ENCODE measurements around the gene RND3. TPM values are rescaled to one million over a fixed set of nuclear protein-coding genes. Genes with fewer than 3 reads are reported as not detected.

Gene RND3
- total RNA-seq, 2 experiments from 2014 or later: not detected

DNA sequence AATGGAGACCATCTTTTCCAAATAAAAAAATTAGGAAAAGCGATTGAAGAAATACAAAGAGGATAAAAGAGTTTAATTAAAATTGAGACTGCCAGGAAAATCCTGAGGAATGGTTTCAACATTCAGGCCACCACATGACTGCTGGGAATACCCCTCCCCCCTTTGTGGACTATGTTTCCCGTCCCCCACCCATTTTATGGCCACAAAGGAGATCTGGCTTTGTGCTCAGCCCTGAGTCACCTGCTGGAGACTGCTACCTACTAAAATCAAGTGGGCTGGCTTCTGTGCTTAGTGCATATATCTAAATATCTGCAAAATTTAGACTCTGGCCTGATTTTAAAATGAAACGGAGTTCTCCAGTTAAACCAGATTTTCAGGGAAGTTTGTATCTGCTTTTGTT is 10.1 kb downstream of the RND3 start:
- H3K4me1 Mint-ChIP-seq: no peaks in the 10 kb centered on the region

DNA sequence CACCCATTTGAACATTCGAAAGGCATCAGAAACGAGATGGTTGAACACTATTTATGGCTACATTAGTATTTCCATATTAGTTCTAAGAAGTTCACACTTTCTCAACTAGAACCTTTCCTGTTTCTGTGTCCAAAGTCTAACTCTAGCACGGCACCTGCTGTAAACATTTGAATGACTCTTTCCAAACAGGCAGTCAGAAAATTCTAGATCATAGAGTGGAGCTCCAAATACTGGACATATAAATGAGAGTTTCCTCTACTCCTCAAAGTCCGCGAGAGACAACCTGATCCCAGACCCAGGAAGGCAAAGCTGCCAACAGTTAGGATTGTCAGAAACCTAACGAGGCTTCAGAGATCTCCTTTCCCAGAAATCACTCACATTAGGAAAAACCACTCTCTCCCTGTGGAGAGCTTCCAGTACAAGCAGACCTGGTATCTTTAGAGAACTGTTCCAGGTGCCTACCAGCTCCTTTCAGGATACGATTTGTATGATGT is 10.6 kb downstream of the RND3 start:
- no peaks in the 10 kb centered on the region for H3K4me1 Mint-ChIP-seq

More for the DNA sequence above, 10.1 kb downstream of the RND3 start:
- Mint-ChIP-seq H3K36me3 (ENCODE audit: low read depth) (no peaks in the 10 kb centered on the region), H3K4me3 (no peak overlapping the region), H3K9me3 (no peaks in the 10 kb centered on the region), H3K27ac (no peak overlapping the region), H3K27me3 (peaks cover 2% of the 10 kb centered on the region)
- ChIA-PET POLR2A (no interaction called here), CTCF (no interaction called here)
- DNase-seq: no peak

DNA sequence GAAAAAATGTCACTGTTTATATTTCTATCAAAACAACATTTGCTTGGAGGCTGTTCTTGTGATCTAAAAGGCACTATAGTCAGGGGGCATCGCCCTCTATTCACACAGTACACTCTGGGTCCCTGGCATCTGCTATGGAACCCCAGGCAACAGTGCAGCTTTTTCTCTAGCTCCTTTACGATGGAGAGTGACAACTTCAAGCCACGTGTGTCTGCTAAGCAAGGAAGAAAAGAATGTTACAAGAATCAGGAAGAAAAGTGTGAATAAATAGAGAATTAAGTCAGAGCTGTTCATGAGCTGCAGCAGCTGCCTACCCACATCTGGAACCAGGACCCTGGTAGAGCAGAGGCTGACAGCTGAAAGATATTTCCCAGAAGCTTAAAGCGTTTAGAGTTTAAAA is 11.2 kb downstream of the RND3 start:
- no peak overlapping the region for H3K4me3 Mint-ChIP-seq
- no peak overlapping the region for H3K27ac Mint-ChIP-seq
- no peaks in the 10 kb centered on the region for H3K36me3 Mint-ChIP-seq (ENCODE audit: low read depth)
- no peaks in the 10 kb centered on the region for H3K9me3 Mint-ChIP-seq
- H3K4me1 Mint-ChIP-seq: no peaks in the 10 kb centered on the region
- H3K27me3 Mint-ChIP-seq: no peaks in the 10 kb centered on the region
- DNase-seq: no peak
- POLR2A ChIA-PET: no interaction called here
- CTCF ChIA-PET: no interaction called here

More for the DNA sequence above, 10.6 kb downstream of the RND3 start:
- ChIA-PET POLR2A (no interaction called here), CTCF (no interaction called here)
- no peak overlapping the region for H3K4me3 Mint-ChIP-seq
- no peaks in the 10 kb centered on the region for H3K27me3 Mint-ChIP-seq
- no peak overlapping the region for H3K27ac Mint-ChIP-seq
- no peaks in the 10 kb centered on the region for H3K36me3 Mint-ChIP-seq (ENCODE audit: low read depth)
- no peak for DNase-seq
- no peaks in the 10 kb centered on the region for H3K9me3 Mint-ChIP-seq

DNA sequence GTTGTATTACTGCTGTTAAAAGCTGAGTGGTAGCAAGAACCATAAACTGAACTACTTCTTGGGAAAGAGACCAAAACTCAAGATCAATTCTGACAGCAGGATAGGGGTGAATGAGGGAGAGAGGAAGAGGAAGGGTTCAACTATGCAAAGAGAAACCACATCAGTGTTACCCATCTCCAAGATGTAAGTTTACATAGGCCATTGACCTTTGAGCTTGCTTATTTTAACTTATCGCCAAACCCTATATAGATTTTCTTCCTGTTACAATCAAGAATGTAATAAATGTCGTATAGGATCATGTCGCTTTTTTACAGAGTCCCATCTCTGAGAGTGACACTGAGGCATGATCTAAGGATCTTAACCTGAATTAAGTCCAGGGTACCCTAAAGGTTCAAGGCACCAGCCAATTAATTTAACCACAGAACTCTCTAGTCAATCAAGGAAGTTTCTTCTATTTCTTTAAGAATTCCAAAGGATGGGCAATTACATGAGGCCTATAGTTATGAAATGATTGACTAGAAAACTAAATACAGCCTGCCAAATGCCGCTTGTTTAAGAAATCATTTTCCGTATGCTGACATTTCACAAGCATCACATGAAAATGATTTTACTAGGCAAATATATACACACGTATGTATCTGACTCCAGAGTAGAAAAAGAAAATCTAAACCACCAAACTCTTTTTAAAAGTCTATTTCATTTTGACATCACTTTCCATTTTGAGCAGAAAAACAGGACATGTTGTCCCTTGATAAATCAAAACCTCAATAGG is 11.8 kb downstream of the RND3 start:
- Mint-ChIP-seq H3K4me3 (no peak overlapping the region), H3K4me1 (no peaks in the 10 kb centered on the region), H3K27ac (no peak overlapping the region), H3K36me3 (ENCODE audit: low read depth) (no peaks in the 10 kb centered on the region), H3K9me3 (no peaks in the 10 kb centered on the region), H3K27me3 (no peaks in the 10 kb centered on the region)
- POLR2A ChIA-PET: no interaction called here
- no peak for DNase-seq
- CTCF ChIA-PET: no interaction called here

DNA sequence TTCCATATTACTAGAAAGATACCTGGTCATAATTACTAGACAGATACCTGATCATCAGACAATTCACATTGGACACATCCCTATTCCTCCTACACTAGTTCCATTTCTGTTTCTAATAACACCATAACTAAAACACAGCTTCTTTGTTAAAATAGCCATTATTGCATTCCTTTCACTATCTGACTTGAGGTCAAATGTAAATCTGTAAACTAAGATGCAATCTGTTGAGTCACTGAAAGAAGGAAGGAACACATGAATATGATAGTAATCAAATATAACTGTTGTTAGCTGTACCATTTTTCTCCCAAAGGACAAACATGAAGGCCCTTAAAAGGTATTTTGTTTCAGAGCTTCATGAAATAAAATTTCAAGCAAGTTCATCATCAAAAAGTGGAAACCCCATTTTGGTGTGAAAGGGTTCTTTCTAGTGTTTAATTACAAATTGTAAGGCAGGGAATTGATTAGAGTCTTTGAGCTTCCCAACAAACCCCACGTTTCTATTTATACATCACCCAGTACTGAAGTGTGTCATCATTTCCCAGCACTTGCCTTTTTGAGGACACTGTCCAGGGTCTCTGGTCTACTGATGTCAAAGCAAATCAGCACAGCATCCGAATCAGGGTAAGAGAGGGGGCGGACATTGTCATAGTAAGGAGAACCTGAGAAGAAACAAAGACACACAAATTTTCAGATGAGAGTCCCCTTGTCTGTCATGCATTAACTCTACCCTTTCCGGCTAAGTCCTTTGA is 13.0 kb downstream of the RND3 start:
- CTCF ChIA-PET: no interaction called here
- Mint-ChIP-seq H3K36me3 (ENCODE audit: low read depth) (no peaks in the 10 kb centered on the region), H3K9me3 (no peaks in the 10 kb centered on the region)

DNA sequence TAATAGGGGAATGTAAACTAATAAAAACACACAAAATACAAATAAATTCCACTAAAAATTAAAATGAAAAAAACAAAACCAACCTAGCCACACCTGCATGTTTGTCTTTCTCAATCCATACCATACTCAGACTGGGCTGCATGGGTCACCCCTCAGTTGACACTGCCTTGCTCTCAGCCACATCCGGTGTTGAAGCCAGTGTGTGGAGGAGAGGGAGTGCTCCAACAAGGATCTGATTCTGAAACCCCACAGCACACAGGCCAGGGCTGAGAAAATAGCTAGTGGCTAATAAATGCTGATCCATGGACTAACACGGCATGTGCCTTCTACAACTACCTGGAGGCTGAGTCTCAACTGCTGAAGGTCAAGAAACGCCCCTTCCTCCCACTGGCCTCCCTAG is 13.7 kb downstream of the RND3 start:
- Mint-ChIP-seq H3K27ac (no peak overlapping the region), H3K4me3 (no peak overlapping the region), H3K27me3 (no peaks in the 10 kb centered on the region), H3K9me3 (no peaks in the 10 kb centered on the region), H3K4me1 (no peaks in the 10 kb centered on the region), H3K36me3 (ENCODE audit: low read depth) (no peaks in the 10 kb centered on the region)
- DNase-seq: no peak
- POLR2A ChIA-PET: no interaction called here
- CTCF ChIA-PET: no interaction called here

More for the DNA sequence above, 13.0 kb downstream of the RND3 start:
- POLR2A ChIA-PET: interaction anchor here (0.6 kb wide), 1 partner anchor 902 kb away, joined by 3 read pairs; no protein-coding TSS in a partner anchor
- Mint-ChIP-seq H3K27me3 (no peaks in the 10 kb centered on the region), H3K4me1 (no peaks in the 10 kb centered on the region), H3K4me3 (no peak overlapping the region), H3K27ac (no peak overlapping the region)
- no peak for DNase-seq

GRCh38 chr2:150472511-150472899 is 15.0 kb downstream of the RND3 start:
- Mint-ChIP-seq H3K9me3 (no peaks in the 10 kb centered on the region), H3K36me3 (ENCODE audit: low read depth) (no peaks in the 10 kb centered on the region), H3K27ac (no peak overlapping the region), H3K4me3 (no peak overlapping the region), H3K4me1 (no peaks in the 10 kb centered on the region), H3K27me3 (no peaks in the 10 kb centered on the region)
- ChIA-PET POLR2A (no interaction called here), CTCF (no interaction called here)
- no peak for DNase-seq

GRCh38 chr2:150471813-150472510 is 15.5 kb downstream of the RND3 start:
- Mint-ChIP-seq H3K4me1 (no peaks in the 10 kb centered on the region), H3K27ac (no peak overlapping the region), H3K36me3 (ENCODE audit: low read depth) (no peaks in the 10 kb centered on the region), H3K27me3 (no peaks in the 10 kb centered on the region), H3K4me3 (no peak overlapping the region), H3K9me3 (no peaks in the 10 kb centered on the region)
- POLR2A ChIA-PET: no interaction called here
- CTCF ChIA-PET: no interaction called here
- no peak for DNase-seq

DNA sequence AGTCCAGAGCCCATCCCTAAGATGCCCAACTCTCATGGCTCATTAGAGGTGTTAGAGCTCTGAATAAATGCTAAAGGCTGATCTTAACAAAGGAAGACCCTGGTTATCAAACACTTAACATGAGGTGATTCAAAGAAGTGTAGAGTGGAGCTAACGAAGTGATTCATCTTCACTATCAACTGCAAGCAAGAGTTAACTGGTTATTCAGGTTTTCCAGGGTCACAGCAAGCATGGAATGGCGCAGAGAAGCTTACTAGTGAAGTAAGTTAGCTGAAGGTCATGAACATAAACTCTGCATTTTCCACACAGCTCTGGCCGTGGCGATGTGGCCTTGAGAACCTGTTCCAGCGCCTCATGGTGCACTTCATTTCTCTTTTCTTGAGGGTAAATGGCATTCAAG is 17.0 kb downstream of the RND3 start:
- Mint-ChIP-seq H3K4me3 (no peak overlapping the region), H3K27me3 (no peaks in the 10 kb centered on the region), H3K9me3 (no peaks in the 10 kb centered on the region), H3K27ac (no peak overlapping the region), H3K36me3 (ENCODE audit: low read depth) (no peaks in the 10 kb centered on the region), H3K4me1 (no peaks in the 10 kb centered on the region)
- POLR2A ChIA-PET: no interaction called here
- no peak for DNase-seq
- CTCF ChIA-PET: no interaction called here

GRCh38 chr2:150469706-150470274 is 17.7 kb downstream of the RND3 start:
- no peaks in the 10 kb centered on the region for H3K9me3 Mint-ChIP-seq
- no peaks in the 10 kb centered on the region for H3K4me1 Mint-ChIP-seq
- H3K27me3 Mint-ChIP-seq: no peaks in the 10 kb centered on the region
- CTCF ChIA-PET: no interaction called here
- DNase-seq: no peak
- POLR2A ChIA-PET: no interaction called here
- no peak overlapping the region for H3K4me3 Mint-ChIP-seq
- no peaks in the 10 kb centered on the region for H3K36me3 Mint-ChIP-seq (ENCODE audit: low read depth)
- no peak overlapping the region for H3K27ac Mint-ChIP-seq

GRCh38 chr2:150468350-150468960 is 19.0 kb downstream of the RND3 start:
- CTCF ChIA-PET: no interaction called here
- POLR2A ChIA-PET: no interaction called here
- H3K36me3 Mint-ChIP-seq (ENCODE audit: low read depth): no peaks in the 10 kb centered on the region
- no peaks in the 10 kb centered on the region for H3K9me3 Mint-ChIP-seq
- no peak overlapping the region for H3K27ac Mint-ChIP-seq
- H3K27me3 Mint-ChIP-seq: no peaks in the 10 kb centered on the region
- no peak for DNase-seq
- no peaks in the 10 kb centered on the region for H3K4me1 Mint-ChIP-seq
- H3K4me3 Mint-ChIP-seq: no peak overlapping the region

GRCh38 chr2:150467621-150467963 is 19.9 kb downstream of the RND3 start:
- POLR2A ChIA-PET: no interaction called here
- Mint-ChIP-seq H3K9me3 (no peaks in the 10 kb centered on the region), H3K27ac (no peak overlapping the region), H3K36me3 (ENCODE audit: low read depth) (no peaks in the 10 kb centered on the region), H3K27me3 (no peaks in the 10 kb centered on the region), H3K4me3 (no peak overlapping the region), H3K4me1 (no peaks in the 10 kb centered on the region)
- no peak for DNase-seq
- CTCF ChIA-PET: interaction anchor here (0.6 kb wide), 1 partner anchor 24 kb away, joined by 3 read pairs; no protein-coding TSS in a partner anchor
